K562 (cell line): Measurements from ENCODE around the gene KMT2E. TPM values are rescaled to one million over a fixed set of nuclear protein-coding genes. Genes with fewer than 3 reads are reported as not detected.

Experiments
- ASH1L ChIP-seq: fragments of 450-650 bp; IDR thresholded peaks from 2 replicates; pipeline ENCODE4 v1.6.1; 2018; ENCODE audit warnings: borderline replicate concordance, mild to moderate bottlenecking, low read depth; ENCODE audit not compliant: partially characterized antibody
- BCOR ChIP-seq: fragments of 450-650 bp; IDR thresholded peaks from 2 replicates; pipeline ENCODE4 v1.6.1; 2016
- CHD4 ChIP-seq: fragments of 200-600 bp; sonication (generic); IDR thresholded peaks from 3 replicates; pipeline ENCODE4 v1.6.1; 2012; ENCODE audit warnings: low read depth, mild to moderate bottlenecking, mixed read lengths, low read length, inconsistent platforms; ENCODE audit not compliant: insufficient read depth, insufficient replicate concordance, poor library complexity, severe bottlenecking
- ETV6 ChIP-seq, 3 experiments: fragments of 150-350 bp in 1 of 3; sonication (generic) in 1 of 3; formaldehyde crosslinking in 1 of 3; IDR thresholded peaks; 2 replicates each; pipeline versions ENCODE4 v1.6.1 to v1.8.0; 2014 to 2022; ENCODE audit warnings: borderline replicate concordance in 2 of 3, low read depth in 2 of 3, antibody characterized with exemption in 1 of 3, low read length in 1 of 3, mild to moderate bottlenecking in 1 of 3, missing genetic modification reagents in 1 of 3
- FOXJ2 ChIP-seq: fragments of 200-800 bp; sonication (Bioruptor generic); IDR thresholded peaks from 2 replicates; pipeline ENCODE4 v1.6.1; 2016; ENCODE audit warnings: missing genetic modification characterization, missing compliant biosample characterization
- FOXK2 ChIP-seq, 2 experiments: fragments of 450-650 bp; IDR thresholded peaks in 1 of 2; conservative IDR thresholded peaks in 1 of 2; 2 replicates each; pipeline ENCODE4 v1.6.1; 2016; ENCODE audit warnings: low read depth in 2 of 2, mild to moderate bottlenecking in 1 of 2
- HES1 ChIP-seq: fragments of 450-650 bp; IDR thresholded peaks from 2 replicates; pipeline ENCODE4 v1.6.1; 2016; ENCODE audit warnings: low read depth, mild to moderate bottlenecking, moderate library complexity
- HMBOX1 ChIP-seq: sonication (generic); IDR thresholded peaks from 2 replicates; pipeline ENCODE4 v1.6.1; 2016
- HMG20A ChIP-seq: fragments of 450-650 bp; formaldehyde crosslinking; conservative IDR thresholded peaks from 2 replicates; pipeline ENCODE4 v1.4.0; 2020; ENCODE audit warnings: mild to moderate bottlenecking, mixed read lengths
- MEF2A ChIP-seq: IDR thresholded peaks from 2 replicates; pipeline ENCODE4 v1.6.1; 2011; ENCODE audit warnings: low read depth, mild to moderate bottlenecking, low read length, moderate library complexity; ENCODE audit not compliant: control insufficient read depth
- NFYB ChIP-seq: IDR thresholded peaks from 2 replicates; pipeline ENCODE4 v1.6.1; 2011; ENCODE audit warnings: mild to moderate bottlenecking, moderate library complexity; ENCODE audit not compliant: insufficient read length; ENCODE audit errors: extremely low read depth
- REST ChIP-seq, 2 experiments: fragments of 450-650 bp; formaldehyde crosslinking in 1 of 2; IDR thresholded peaks; 2 replicates each; pipeline versions ENCODE4 v1.4.0 to v1.6.1; 2014 to 2020; ENCODE audit warnings: mild to moderate bottlenecking in 2 of 2, borderline replicate concordance in 1 of 2, low read depth in 1 of 2
- SIN3A ChIP-seq, 2 experiments: fragments of 150-350 bp in 1 of 2; IDR thresholded peaks; 2 replicates each; pipeline ENCODE4 v1.6.1; 2011 to 2016; ENCODE audit warnings: borderline replicate concordance in 2 of 2, low read depth in 2 of 2, low read length in 2 of 2, mild to moderate bottlenecking in 2 of 2, moderate library complexity in 2 of 2; ENCODE audit not compliant: control insufficient read depth in 1 of 2
- SIN3B ChIP-seq: fragments of 450-650 bp; IDR thresholded peaks from 2 replicates; pipeline ENCODE4 v1.6.1; 2017; ENCODE audit warnings: low read depth, mild to moderate bottlenecking, moderate library complexity
- ZC3H8 ChIP-seq: fragments of 450-650 bp; IDR thresholded peaks from 2 replicates; pipeline ENCODE4 v1.6.1; 2017
- ZNF143 ChIP-seq: sonication (generic); formaldehyde crosslinking; IDR thresholded peaks from 2 replicates; pipeline ENCODE4 v1.9.0; 2022; ENCODE audit warnings: mild to moderate bottlenecking, missing genetic modification reagents
- ZNF57 ChIP-seq: fragments of 450-650 bp; formaldehyde crosslinking; IDR thresholded peaks from 2 replicates; pipeline ENCODE4 v1.4.0; 2020; ENCODE audit warnings: mild to moderate bottlenecking, moderate library complexity
- polyA plus RNA-seq, 8 experiments: library from polyadenylated mRNA; depleted of rRNA in 4 of 8; stranded (reverse) in 5 of 8; unstranded in 3 of 8; fragments of >200 nt; fragmentation: Nextera tagmentation in 2 of 8; fragmentation: Illumina TruSeq in 1 of 8; extraction: Ambion mirVana in 2 of 8; extraction: Trizol in 1 of 8; gene quantifications; 2 replicates each; pipeline versions ENCODE4 v1.2.1 to v1.2.3, GENCODE V29; 2011 to 2014; ENCODE audit warnings: inconsistent platforms in 1 of 8, missing spikeins in 1 of 8
- total RNA-seq, 7 experiments: library from RNA; depleted of rRNA in 6 of 7; stranded (reverse); fragments of >200 nt in 6 of 7; fragmentation: Illumina TruSeq in 2 of 7; extraction: Trizol in 2 of 7; gene quantifications; 2 replicates each; pipeline versions ENCODE4 v1.2.1 to v1.2.3, GENCODE V29; 2011 to 2021; ENCODE audit warnings: low replicate concordance in 1 of 7

KMT2E gene
- total and polyA plus RNA-seq, 9 of the 15 experiments (the other 6 are each of a cell fraction or from before 2014, with no cell fraction given), result 8.9 to 55.3 (median 38.1) TPM

- peak; percentile 18 for TF ChIP-seq CHD4
- 0 out of 4 replicates have a peak, but pooled peaks of 1 of the 2 experiments have one; percentile 26 for TF ChIP-seq SIN3A (IDR thresholded peaks at IDR 0.05; ENCODE audit: borderline replicate concordance in 2 of 2, control insufficient read depth in 1 of 2, low read depth in 2 of 2, low read length in 2 of 2)
- no peak for TF ChIP-seq MEF2A
- TF ChIP-seq FOXK2 (conservative IDR thresholded peaks at IDR 0.05 in 1 of 2, IDR thresholded peaks at IDR 0.05 in 1 of 2; ENCODE audit: low read depth in 2 of 2), result peak; percentile 32 to 45; a peak in 2 of 4 replicates
- no peak for TF ChIP-seq NFYB
- peak; percentile 15 for TF ChIP-seq ASH1L
- TF ChIP-seq ETV6 (IDR thresholded peaks at IDR 0.05; ENCODE audit: borderline replicate concordance in 1 of 2, low read depth in 2 of 2, low read length in 1 of 2), result 0 out of 4 replicates have a peak, but pooled peaks of 1 of the 2 experiments have one; percentile 7
- TF ChIP-seq ETV6 (CRISPR knock-in tag; IDR thresholded peaks at IDR 0.05; ENCODE audit: borderline replicate concordance), result no peak
- TF ChIP-seq BCOR, result no peak
- no peak for TF ChIP-seq ZNF57 (CRISPR knock-in tag)
- no peak for TF ChIP-seq HMBOX1
- TF ChIP-seq HMG20A (CRISPR knock-in tag), result no peak
- TF ChIP-seq ZNF143 (CRISPR knock-in tag), result no peak
- TF ChIP-seq ZC3H8, result no peak
- no peak for TF ChIP-seq SIN3B
- TF ChIP-seq REST (IDR thresholded peaks at IDR 0.05; ENCODE audit: borderline replicate concordance), result no peak
- TF ChIP-seq REST (CRISPR knock-in tag; IDR thresholded peaks at IDR 0.05; ENCODE audit: low read depth), result no peak
- TF ChIP-seq FOXJ2 (tag), result peak; percentile 11; the same call in 1 of the 2 replicates
- no peak for TF ChIP-seq HES1
Observed at GRCh38 chr7:105015390-105015965, 1.5 kb downstream of the KMT2E start (continued).
